Loucy (cell line): ENCODE results near the gene PRKCE.

Experiments
- CTCF ChIP-seq: fragments of 200-600 bp; sonication (generic); conservative IDR thresholded peaks from 2 replicates; pipeline ENCODE4 v1.5.1; 2014; ENCODE audit warnings: mild to moderate bottlenecking, antibody characterized with exemption, low read length
- EZH2phosphoT487 ChIP-seq: fragments of 200-600 bp; IDR thresholded peaks from 2 replicates; pipeline ENCODE4 v1.6.1; 2018; ENCODE audit warnings: antibody characterized with exemption, mild to moderate bottlenecking, moderate library complexity, borderline replicate concordance

DNA sequence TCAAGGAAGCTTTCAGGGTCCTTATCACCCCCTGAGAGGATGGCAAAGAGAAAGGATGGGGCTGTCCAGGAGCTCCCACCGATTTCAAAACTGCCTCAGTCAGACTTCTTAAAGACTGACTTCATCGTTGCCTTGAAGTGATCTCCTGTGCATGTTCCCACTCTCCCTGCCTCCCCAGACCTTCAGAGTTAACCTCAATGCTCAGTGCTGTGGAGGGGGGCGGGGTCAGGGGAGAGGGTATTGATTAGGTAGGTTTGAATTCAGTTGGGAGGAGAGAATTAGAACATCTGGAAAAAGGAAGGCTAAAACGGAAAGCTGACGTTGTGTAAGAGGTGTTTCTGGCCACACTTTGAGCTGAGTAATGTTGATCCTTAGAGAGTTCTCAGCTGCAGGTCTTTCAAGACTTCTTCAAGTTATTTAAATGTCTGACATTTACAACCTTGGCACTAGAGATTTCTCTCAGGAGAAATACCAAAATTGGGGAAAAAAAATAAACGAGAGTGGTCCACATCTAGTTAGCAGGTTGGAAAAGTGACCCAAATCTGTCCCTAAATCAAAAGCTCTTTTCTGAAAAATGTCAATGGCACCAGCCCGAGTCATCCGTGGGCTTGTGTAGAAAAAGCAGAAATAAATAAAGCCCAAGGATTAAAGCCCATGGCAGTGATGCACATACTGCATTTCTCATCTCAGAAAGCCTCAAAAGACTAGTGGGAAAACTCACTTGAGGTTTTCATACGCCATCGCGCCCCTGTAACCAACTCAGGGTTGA lies 511.0 kb downstream of the PRKCE start:
- no peak for TF ChIP-seq CTCF
- TF ChIP-seq EZH2phosphoT487: no peak
